BLaER1 (cell line): ENCODE results near the gene PPP1R12B.
"Not testable (repeated sequence)": the region's sequence is repeated elsewhere in the genome, so short reads cannot be mapped to it uniquely, and the experiment has no call there.

ENCODE experiments used
- H3K27ac ChIP-seq: shearing (Covaris generic); formaldehyde crosslinking; 2 replicates; pipeline ENCODE4 v1.8.1; 2022
- H3K27me3 ChIP-seq: shearing (Covaris generic); formaldehyde crosslinking; 2 replicates; pipeline ENCODE4 v1.8.1; 2022
- H3K36me3 ChIP-seq: shearing (Covaris generic); formaldehyde crosslinking; 2 replicates; pipeline ENCODE4 v1.8.1; 2022
- H3K4me1 ChIP-seq: shearing (Covaris generic); formaldehyde crosslinking; 2 replicates; pipeline ENCODE4 v1.8.1; 2022
- H3K4me2 ChIP-seq: shearing (Covaris generic); formaldehyde crosslinking; 2 replicates; pipeline ENCODE4 v1.8.1; 2022
- H3K4me3 ChIP-seq: shearing (Covaris generic); formaldehyde crosslinking; 2 replicates; pipeline ENCODE4 v1.8.1; 2022
- H3K9ac ChIP-seq: shearing (Covaris generic); formaldehyde crosslinking; 2 replicates; pipeline ENCODE4 v1.8.1; 2022
- H3K9me3 ChIP-seq: shearing (Covaris generic); formaldehyde crosslinking; 2 replicates; pipeline ENCODE4 v1.8.1; 2022
- H4K20me1 ChIP-seq: shearing (Covaris generic); formaldehyde crosslinking; 2 replicates; pipeline ENCODE4 v1.8.1; 2022
- Cebpa-rat ChIP-seq: shearing (Covaris generic); IDR thresholded peaks from 2 replicates; pipeline ENCODE4 v1.8.1; 2022

PPP1R12B gene

DNA sequence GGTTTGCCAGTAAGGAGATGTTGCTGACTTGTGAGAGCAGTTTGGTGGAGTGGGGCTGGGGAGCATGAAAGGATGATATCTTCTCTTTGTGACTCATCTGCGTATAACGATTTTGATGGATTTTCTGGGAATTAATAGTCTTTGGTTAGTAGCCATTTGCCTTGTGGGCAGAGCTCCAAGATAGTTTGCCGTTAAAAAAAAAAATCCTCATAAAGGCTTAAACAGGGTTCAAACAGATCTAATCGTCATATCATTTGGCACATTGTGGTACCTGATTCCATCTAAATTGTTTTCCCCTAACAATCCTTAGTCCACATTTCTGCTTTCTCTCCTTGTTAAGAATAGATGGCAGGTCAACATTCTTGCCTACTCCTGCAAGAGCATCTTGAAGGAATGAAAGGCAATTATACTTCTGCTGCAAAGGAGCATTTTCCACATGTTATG, 168.0 kb downstream of the PPP1R12B start:
- TF ChIP-seq Cebpa-rat = no peak
- H3K9me3 ChIP-seq = no peaks in the 10 kb centered on the region
- no peak overlapping the region for H3K9ac ChIP-seq
- H3K4me2 ChIP-seq = no peak overlapping the region
- no peaks in the 10 kb centered on the region for H3K36me3 ChIP-seq
- H4K20me1 ChIP-seq = no peaks in the 10 kb centered on the region
- no peaks in the 10 kb centered on the region for H3K27me3 ChIP-seq
- H3K27ac ChIP-seq = no peak overlapping the region
- no peaks in the 10 kb centered on the region for H3K4me1 ChIP-seq
- no peak overlapping the region for H3K4me3 ChIP-seq

DNA sequence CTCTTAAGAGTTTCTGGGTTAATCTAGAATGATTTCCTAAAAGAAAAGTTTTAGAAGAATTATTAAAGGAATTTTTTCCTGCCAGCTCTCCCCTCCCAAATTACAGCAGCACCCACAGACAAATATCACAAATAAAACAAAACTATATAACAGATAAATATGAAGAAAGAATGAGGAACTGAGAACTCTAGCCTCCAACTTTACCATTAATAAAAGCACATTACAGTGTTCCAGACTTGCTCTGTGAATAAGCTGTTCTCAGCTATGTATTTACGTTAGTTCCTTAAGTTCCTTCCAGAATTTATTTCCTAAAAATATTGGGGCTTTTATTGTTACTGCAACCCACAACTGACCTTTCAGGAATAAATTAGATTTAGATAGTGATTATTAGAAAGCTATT, 168.6 kb downstream of the PPP1R12B start:
- H3K4me2 ChIP-seq, H3K27me3 ChIP-seq, H4K20me1 ChIP-seq, H3K27ac ChIP-seq, H3K9ac ChIP-seq, H3K4me3 ChIP-seq, H3K4me1 ChIP-seq, H3K9me3 ChIP-seq, H3K36me3 ChIP-seq: not testable (repeated sequence)

DNA sequence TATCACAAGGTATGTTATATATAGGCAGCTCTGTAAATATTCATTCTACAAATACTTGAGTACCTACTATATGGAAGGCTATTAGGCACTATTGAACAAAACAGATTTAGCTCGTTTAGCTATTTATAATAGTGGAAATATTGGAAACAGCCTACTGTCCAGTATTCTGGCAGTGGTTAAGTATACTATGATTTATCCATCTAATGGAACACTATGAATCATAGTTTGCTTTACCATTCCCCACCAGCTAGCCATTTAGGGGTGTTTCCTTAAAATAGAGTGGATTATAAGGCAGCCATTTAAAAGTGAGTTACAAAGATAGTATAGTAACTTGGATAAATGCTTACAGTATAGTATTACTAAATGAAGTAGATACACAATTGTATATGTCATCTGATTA, 169.7 kb downstream of the PPP1R12B start:
- H3K4me3 ChIP-seq, H3K4me1 ChIP-seq, H3K4me2 ChIP-seq, H4K20me1 ChIP-seq, H3K27ac ChIP-seq, H3K9ac ChIP-seq, H3K9me3 ChIP-seq, H3K36me3 ChIP-seq, H3K27me3 ChIP-seq: not testable (repeated sequence)

DNA sequence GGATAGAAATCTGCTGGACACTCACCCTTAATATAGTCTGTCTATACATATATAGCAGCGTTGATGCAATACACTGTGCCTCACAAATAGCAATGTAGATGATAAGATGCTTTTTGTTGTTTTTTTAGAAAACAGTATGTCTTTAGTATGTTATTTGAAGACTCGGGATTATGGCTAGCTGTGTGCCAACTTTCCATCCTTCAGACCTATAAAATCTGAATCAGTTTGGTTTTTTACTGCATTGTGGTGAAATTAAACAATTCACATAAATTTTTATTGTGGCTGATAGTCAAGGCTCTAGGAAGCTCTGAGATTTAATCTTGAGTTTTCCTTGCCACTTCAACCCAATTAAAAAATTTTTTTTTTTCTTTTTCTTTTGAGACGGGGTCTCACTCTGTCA, 170.4 kb downstream of the PPP1R12B start:
- H4K20me1 ChIP-seq, H3K4me1 ChIP-seq, H3K9me3 ChIP-seq, H3K9ac ChIP-seq, H3K36me3 ChIP-seq, H3K27me3 ChIP-seq, H3K4me2 ChIP-seq, H3K4me3 ChIP-seq, H3K27ac ChIP-seq: not testable (repeated sequence)

DNA sequence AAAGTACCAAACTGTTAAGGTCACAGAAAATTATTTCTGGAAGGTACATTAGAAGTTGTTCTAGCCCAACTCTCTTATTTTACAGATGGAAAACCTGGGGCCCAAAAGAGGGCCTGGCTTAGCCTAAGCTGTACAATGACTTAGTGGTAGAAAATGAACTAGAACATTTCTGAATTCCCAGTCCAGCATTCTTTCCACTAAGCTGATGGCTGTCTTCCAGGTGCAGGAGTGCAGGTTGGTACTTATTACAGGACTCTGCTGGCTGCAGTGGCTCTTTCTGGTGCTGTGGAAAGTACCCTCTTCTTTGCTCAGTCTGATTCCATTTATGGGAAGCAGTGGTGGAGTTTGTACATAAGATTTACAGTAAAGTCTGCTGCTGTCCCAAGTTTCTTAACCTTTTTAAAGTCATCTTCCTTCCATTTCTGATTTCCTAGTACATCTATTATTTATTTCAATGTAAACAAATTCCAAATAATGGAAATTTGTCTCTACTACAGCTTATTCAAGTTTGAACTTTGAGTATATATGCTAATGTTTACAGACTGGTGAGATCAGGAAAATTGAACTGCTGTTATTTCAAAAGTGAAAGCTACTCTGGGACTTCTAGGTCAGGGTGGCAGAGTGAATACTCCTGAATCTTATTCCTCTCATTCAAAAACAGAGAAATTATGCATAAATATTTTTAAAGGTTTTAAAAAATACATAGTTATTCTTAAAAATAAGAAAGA, 171.8 kb downstream of the PPP1R12B start:
- H3K27ac ChIP-seq, H3K4me2 ChIP-seq, H4K20me1 ChIP-seq: not testable (repeated sequence)

DNA sequence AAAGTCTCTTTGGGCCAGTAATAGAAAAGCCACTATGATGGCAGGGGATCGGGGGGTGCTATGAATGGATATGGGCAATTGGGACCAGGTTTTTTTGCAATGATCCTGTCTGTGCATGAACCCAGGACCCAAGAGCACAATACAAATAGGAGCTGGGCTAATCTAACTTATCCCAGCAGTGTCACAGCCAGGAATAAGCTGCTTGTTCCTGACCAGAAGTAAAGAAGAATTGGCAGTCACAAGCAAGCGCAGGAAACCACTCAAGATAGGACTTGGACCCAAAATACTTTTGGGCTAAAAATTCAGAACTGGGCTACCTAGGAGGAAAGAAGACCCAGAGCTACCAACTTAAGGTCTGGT, 172.3 kb downstream of the PPP1R12B start:
- H3K4me2 ChIP-seq, H4K20me1 ChIP-seq, H3K27me3 ChIP-seq, H3K27ac ChIP-seq, H3K4me1 ChIP-seq, H3K9ac ChIP-seq, H3K4me3 ChIP-seq, H3K9me3 ChIP-seq, H3K36me3 ChIP-seq: not testable (repeated sequence)

More for the DNA sequence above, 171.8 kb downstream of the PPP1R12B start:
- not testable (repeated sequence) for H3K9ac ChIP-seq, H3K27me3 ChIP-seq, H3K9me3 ChIP-seq, H3K4me3 ChIP-seq, H3K4me1 ChIP-seq, H3K36me3 ChIP-seq

DNA sequence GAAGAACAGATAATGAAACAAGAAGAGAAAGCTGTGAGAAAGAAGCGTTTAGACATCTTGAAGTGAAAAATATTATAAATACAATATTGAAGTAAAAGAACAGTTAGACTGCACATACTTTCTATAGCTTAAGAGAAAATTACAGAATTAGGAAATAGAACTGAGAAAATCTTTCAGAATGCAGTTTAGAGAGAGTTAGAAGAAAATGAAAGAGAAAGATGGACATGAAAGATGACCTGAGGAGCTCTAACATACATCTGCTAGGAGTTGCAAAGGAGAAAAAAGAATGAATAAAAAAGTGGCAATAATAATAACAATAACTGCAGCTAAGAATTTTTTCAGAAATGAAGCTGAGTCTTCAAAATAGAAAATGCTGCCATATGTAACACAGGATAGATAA, 173.0 kb downstream of the PPP1R12B start:
- not testable (repeated sequence) for H3K9ac ChIP-seq, H3K27ac ChIP-seq, H3K4me1 ChIP-seq, H3K4me3 ChIP-seq, H3K36me3 ChIP-seq, H3K4me2 ChIP-seq, H3K27me3 ChIP-seq, H4K20me1 ChIP-seq, H3K9me3 ChIP-seq

DNA sequence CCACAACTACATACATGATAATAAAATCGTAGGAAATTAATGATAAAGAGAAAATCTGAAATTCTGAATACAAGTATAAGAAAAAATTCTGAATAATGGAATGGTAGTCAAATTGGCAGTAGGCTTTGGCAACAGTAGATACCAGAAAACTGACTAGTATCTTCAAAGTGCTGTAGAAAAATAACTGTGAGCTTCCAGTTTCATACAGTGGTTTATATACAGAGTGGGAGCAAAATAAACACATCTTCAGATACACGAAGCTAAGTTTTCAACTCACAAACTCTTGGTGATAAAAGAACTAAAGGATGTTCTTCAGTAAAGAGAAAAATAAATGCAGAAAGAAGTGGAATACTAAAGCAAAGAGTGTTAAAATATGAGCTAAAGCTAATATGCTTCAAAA, 173.4 kb downstream of the PPP1R12B start:
- H3K4me1 ChIP-seq = no peaks in the 10 kb centered on the region
- H3K27ac ChIP-seq = no peak overlapping the region
- H3K9ac ChIP-seq = no peak overlapping the region
- no peak for TF ChIP-seq Cebpa-rat
- no peaks in the 10 kb centered on the region for H3K27me3 ChIP-seq
- no peaks in the 10 kb centered on the region for H3K9me3 ChIP-seq
- H3K36me3 ChIP-seq = no peaks in the 10 kb centered on the region
- H3K4me2 ChIP-seq = no peak overlapping the region
- no peaks in the 10 kb centered on the region for H4K20me1 ChIP-seq
- H3K4me3 ChIP-seq = no peak overlapping the region

DNA sequence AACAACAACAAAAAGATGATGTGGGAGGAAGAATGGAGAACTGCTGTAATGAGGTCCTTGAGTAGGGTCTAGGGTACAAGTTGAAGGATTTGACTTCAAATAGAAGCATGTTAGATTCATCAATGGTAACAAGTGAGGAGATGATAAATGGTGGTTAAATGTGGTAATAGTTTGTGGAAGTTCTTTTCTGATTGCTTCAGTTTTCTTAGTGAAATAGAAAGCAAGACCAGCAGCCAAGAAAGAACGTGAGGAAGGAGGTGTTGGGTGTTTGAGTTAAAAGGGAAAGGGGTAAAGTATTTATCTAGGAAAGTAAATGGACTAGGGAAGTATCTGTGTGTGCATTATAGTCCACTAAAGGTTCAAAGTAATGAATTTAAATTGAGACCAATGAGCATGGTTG, 177.6 kb downstream of the PPP1R12B start:
- H3K9me3 ChIP-seq, H3K27me3 ChIP-seq, H4K20me1 ChIP-seq, H3K4me1 ChIP-seq, H3K4me2 ChIP-seq, H3K36me3 ChIP-seq, H3K27ac ChIP-seq, H3K4me3 ChIP-seq, H3K9ac ChIP-seq: not testable (repeated sequence)

DNA sequence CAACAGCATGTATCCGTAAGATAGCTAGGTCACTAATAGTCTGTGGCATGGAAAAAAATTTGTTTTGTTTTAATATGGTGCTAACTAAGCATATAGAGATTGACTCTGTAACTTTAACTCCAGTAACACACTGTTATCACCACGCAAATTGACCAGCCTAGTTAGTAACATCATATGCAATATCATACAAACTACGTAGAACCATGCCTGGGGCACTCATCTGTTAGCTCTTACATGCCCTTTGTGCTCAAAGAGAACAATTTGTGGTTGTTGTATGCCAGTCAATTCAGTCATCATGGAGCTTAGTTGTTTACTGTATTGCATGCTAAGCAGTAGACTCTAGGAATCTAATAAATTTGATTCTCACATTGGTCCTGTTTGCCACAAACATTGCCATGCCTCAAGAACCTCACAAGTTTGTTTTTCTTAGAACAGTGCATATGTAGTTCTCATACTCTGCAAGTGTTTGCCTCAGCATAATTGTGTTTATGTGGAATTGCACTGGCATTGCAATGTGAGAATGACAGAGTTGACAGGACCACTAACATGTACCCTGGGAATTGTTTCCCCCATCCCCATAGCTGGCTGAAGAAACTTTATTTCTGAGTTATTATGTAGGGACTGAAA, 179.7 kb downstream of the PPP1R12B start:
- H4K20me1 ChIP-seq, H3K4me1 ChIP-seq, H3K4me2 ChIP-seq, H3K27ac ChIP-seq, H3K27me3 ChIP-seq, H3K36me3 ChIP-seq, H3K9me3 ChIP-seq, H3K9ac ChIP-seq, H3K4me3 ChIP-seq: not testable (repeated sequence)

DNA sequence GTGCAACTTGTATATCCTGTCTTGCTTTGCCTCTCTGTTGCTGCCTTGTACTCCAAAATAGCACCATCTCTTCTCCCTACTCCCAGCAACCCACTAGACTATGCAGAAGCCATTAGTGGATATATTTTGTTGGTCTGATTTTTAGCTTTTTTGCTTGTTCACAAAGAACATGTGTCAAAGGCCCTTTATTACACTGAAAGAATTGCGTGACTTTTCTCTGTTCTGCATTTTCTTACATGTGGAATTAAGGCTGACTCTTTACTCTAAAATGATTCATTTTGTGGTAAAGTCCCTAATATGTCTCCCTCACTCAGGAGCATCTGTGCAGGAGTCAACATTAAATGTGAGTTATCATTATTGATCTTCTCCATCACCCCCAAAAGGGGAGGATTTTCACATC, 182.2 kb downstream of the PPP1R12B start:
- H3K4me1 ChIP-seq = not testable (repeated sequence)

More for the DNA sequence above, 182.2 kb downstream of the PPP1R12B start:
- not testable (repeated sequence) for H3K27me3 ChIP-seq, H3K9ac ChIP-seq, H3K27ac ChIP-seq, H3K9me3 ChIP-seq, H3K4me3 ChIP-seq, H4K20me1 ChIP-seq, H3K36me3 ChIP-seq, H3K4me2 ChIP-seq
